Measurements from ENCODE around the gene IFNG-AS1.
A peak's percentile ranks its signal among the peaks of the same experiment; 100 is the strongest.

IFNG-AS1 gene

DNA sequence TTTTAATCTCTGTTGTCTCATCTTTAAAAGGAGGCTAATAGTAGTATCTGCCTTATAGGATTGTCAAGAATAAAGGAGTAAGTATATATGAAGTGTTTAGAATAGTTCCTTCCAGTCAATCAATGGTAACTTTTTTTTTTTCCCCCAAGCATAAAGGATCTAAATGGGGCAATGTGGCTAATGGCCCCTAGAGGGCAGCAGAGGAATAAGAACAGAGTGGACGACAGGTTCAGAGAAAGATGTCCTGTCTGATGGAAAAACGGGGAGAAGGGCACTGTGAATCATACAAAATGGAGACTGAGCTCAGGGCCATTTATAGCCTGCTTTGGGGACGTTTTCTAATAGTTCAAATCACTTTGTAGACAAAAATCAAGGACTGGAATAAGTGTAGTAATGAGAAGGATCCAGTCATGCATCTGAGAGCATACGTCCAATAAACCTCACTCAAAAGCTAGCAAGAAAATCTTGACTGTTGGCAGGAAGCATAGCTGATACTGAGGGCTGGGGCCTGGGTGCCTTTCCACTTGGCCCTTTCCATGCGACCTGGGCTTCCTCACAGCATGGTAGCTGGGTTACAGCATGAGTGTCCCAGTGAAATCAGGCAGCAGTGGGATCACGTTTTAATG is 51.3 kb downstream of the IFNG-AS1 start:
- DNase-seq, result peak; percentile 61 to 72

DNA sequence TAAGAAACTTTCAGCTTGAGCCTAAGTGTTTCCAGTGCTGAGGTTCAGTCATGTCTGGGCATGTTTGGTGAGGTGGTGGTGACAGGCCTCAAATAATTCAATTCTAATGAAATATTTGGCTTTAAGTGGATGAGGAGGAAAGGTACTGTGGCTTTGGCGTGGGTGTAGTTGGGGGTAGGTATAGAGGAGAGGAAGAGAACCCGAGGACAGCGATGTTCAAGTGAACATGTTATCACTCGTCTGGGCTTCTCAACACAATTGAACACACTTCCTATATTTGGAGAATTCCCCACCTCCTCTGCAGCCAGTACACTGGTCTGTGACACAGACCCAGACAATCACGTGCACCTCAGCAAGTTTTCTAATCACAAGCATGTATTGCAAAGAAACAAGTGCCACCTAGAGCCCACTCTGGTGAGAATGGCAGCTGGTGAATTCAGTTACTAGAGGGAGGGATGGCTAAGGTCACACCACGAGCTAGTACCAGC is 53.0 kb downstream of the IFNG-AS1 start:
- peak in 1 of 2 experiments; percentile 19 for DNase-seq

DNA sequence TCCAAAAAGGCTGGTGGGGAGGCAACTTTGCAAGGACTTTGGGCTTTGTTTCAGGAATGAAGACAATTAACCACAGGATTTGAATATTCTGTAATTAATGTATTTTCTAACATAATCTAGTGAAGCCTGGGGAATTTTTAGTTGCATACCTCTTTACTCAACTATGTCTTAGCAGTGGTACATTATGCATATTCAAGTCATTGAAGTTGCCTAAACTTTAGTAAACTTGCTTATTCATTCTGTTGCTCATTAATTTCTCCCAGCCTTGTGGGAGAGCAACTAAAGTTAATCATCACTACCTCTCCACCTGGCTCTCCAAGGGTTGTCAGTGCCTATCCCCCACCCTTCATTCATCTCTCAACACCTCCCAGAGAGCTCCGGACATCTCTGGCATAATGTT is 54.2 kb downstream of the IFNG-AS1 start:
- no peak for DNase-seq

DNA sequence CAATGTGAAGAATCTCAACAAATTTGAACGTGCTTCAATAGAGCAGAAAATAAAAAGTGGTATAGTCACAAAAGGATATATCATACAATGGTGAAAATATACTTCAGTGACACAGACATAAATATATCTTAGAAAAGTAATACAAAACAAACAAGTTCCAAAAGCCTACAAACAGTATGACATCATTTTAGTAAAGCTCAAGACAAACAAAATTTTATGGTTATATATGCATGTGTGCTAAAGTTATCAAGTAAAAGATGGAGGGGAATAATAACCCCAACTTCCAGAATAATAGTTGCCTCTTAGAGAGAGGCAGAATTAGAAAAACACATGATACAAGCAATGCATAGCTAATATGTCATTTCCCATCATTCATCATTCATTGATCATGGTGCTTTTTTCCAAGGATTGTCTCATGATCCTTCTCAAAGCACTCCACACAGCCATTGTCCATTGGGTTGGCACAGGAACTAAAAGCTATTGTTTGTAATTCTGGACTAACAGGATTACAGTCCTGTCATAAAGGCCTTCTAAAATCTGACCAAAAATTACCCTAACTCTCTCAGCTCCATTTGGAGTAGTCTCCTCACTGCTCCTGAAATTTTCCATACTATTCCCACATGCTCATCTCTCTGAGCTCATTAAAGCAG is 59.5 kb downstream of the IFNG-AS1 start:
- no peak for DNase-seq

DNA sequence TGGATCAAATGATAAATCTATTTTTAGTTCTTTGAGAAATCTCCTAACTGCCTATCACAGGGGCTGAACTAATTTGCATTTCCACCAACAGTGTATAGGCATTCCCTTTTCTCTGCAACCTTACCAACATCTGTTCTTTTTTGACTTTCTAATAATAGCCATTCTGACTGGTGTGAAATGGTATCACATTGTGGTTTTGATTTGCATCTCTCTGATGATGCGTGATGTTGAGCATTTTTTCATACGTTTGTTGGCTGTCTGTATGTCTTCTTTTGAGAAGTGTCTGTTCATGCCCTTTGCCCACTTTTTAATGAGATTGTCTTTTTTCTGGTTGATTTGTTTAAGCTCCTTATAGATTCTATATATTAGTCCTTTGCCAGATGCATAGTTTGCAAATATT is 67.1 kb downstream of the IFNG-AS1 start:
- DNase-seq, result no peak

DNA sequence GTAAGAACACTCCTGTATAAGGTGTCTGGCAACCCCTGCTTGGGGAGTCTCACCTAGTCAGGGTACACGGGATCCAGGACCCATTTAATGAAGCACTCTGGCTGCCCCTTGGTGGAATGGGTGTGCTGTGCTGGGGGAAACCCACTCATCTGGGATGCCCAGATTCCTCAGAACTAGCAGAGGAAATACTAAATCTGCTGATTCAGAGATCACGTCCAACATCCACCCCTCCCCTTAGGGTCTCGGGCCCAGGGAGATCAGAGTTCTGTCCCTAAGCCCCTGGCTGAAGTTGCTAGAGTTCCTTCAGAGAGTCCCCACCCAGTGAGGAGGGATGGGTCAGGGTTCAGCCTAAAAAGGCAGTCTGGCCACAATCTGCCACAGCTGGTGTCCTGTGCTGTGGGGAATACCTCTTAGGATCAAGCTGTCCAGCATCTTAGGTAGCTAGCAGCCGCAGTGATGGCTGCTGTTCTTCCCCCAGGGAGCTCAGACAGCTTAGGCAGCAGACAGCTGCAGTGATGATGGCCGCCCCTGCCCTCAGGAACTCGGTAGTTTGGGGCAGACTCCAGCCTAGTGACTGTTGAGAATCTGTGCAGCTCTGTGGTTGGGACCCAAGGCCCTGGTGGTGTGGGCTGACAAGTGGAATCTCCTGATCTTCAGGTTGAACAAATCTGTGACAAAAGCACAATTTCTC is 74.8 kb downstream of the IFNG-AS1 start:
- no peak for DNase-seq

DNA sequence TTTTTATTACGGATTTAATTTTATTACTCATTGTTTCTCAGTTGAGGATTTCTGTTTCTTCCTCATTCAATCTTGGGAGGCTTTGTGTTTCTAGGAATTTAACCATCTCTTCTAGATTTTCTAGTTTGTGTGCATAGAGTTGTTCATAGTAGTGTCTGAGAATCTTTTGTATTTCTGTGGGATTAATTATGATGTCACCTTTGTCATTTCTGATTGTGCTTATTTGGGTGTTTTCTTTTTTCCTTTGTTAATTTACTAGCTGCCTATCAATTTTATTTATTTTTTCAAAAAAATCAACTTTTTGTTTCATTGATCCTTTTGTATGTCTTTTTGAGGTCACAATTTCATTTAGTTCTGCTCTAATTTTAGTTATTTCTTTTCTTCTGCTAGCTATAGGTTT is 75.9 kb downstream of the IFNG-AS1 start:
- no peak for DNase-seq

DNA sequence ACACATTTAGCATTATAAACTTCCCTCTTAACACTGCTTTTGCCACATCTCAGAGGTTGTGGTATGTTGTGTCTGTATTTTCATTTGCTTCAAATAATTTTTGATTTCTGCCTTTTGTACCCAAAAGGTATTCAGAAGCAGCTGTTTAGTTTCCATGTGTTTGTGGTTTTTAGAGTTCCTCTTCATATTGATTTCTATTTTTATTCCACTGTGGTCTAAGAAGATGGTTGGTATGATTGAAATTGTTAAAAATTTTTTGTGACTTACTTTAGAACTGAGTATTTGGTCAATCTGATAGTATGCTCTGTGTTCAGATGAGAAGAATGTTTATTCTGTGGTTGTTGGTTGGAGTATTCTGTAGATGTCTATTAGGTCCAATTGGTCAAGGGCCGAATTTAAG is 76.4 kb downstream of the IFNG-AS1 start:
- no peak for DNase-seq

DNA sequence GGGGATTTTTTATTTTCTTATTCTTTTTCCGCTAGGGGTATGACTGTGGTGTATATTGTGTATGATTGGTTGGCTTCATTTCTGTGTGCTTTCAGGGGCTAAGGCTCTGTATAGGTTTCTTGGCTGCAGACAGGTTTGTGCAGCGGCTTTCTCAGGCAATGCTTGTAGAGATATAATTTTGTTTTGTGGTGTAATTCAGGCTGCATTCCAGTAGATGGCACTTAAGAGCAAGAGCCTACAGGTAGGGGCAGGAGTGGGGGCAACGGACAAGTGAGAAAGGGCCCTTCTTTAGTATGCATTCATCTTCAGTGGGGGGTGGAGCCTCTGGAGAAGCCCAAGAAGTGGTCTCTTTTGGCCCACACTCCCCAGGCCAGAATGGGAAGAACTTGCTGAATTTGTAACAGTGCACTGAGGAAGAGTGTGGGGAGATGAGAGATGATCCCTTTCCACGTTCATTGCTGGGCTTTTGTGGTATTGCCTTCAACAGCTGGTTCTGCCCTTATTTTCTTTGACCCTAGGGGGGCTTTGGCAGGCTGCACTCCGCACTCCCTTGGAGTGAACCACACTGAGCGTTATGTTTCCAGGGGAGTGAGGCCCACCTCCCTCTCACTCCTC is 78.6 kb downstream of the IFNG-AS1 start:
- DNase-seq, result peak in 1 of 2 experiments; percentile 3

DNA sequence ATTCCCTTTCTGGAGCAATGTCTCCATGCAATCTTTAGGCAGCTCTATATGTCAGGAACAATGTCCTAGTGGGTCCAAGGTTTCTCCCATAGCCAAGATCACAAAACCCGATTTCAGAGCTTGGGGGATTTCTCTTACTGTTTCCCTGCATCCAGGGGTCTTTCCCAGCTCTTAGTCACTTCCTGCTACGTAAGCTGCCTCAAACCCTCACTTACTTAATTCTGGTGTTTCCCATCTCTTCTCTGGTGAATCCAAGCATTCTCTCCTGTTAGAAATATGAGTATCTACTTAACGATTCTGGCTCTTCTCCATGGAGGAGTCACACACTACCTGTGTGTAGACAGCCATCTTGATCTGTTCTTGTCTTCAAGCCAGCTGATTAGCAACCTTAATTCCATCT is 80.0 kb downstream of the IFNG-AS1 start:
- DNase-seq, result no peak

Data from NCI-H524 (cell line).